HG03457 (cell line): ENCODE data around the gene YARS2.
"Not testable (repeated sequence)": the region's sequence is repeated elsewhere in the genome, so short reads cannot be mapped to it uniquely, and the experiment has no call there.

Source experiments
- ATAC-seq: cut with Tn5 transposase; IDR thresholded peaks from one replicate; pipeline ENCODE4 v1.9.1; 2021; ENCODE audit warnings: moderate number of reproducible peaks; ENCODE audit not compliant: unreplicated experiment

Gene YARS2

DNA sequence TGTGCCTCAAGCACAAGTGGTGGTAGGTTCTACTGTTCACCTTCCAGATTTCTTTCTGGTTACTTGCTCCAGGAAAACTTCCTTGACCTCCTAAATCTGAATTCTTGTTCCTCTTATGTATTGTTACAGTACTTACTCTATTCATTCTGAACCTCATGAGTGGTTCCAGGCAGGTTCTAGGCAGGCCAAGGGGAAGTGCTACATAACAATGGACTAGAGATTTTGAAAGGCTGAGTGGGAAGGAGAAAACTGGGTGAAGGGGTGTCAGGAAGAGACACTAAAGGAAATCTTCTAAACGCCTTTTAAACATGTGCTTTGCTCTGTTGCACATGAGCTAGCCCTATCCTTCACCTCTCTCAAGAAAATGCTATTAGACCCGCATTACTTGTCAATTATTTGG, 1.6 kb downstream of the YARS2 start:
- no peak for ATAC-seq

DNA sequence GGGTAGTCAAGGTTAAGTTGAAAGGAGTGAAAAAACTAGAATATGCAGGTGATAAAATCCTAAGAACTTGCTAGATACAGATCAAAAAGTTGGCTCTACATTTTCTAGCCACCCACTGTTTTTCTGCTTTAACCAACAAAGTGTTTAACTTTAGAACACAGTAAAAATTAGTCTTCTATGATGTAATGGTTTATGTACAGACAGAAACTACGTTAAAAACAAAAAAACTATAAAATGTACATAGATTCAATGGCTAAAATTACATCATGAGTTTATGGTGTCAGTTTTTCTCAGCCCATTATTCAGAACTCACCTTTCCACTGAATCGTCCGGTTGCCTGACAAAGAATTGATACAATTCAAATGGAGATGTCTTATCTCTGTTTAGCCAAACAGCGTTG, 2.1 kb downstream of the YARS2 start:
- ATAC-seq = no peak

DNA sequence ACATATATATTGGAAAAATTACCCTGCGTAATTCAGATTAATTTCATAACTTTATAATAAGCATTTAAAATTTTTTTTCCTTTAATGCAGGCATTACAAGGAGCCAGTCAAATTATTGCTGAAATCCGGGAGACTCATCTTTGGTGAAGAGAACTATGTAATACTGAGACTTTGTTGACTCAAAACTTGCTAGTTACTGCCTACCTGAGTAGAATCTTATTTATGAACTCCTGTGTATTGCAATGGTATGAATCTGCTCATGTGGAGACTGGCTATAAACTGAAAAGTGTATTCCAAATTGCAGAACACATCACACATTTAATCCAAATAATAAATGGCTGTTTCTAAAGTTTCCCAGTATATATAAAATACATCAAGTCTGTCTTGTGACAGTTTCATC, 12.4 kb downstream of the YARS2 start:
- ATAC-seq = no peak

DNA sequence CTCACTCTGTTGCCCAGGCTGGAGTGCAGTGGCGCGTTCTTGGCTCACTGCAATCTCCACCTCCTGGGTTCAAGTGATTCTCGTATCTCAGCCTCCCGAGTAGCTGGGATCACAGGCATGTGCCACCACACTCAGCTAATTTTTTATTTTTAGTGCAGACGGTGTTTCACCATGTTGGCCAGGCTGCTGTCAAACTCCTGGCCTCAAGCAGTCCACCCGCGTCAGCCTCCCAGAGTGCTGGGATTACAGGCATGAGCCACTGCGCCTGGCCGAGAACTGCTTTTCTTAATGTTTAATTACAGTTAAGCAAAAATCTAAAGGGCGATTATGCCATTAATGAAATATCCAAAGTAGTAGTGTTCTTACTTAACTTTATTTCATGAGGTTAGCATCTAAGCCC, 13.6 kb downstream of the YARS2 start:
- no peak for ATAC-seq

DNA sequence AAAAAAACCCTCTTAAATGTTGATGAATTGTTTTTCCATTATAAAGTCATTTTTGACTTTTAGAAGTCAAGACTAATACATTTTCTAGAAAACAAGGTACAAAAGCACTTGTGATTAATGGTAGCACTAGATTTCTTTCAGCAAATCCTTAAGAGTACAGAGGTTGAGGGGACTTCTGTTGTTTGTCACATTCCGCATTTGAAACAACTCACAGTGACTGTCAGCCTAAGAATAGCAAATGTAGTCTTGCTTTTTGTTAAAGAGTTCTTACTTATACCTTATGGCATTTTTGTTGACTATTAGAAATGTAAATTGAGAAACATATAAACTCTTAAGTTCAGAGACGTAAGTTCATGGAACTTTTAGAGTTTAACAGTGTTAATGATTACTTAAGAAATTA, 16.4 kb downstream of the YARS2 start:
- no peak for ATAC-seq

DNA sequence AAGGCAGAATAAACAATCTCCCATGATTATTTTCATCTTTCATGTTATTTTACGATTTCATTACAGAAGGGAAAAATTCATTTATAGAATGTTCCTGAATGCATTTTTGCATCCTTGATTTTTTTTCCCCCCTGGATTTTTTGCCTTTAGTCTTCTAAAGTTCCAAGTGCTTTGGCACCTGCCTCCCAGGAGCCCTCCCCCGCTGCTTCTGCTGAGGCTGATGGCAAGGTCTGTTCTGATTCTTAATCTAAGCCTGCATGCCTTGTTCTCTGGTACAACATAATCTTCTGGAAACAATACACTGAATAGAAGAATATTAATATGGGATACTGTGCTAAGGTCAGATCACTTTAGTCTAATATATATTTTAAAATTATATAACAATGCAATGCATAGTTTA, 18.0 kb downstream of the YARS2 start:
- no peak for ATAC-seq

DNA sequence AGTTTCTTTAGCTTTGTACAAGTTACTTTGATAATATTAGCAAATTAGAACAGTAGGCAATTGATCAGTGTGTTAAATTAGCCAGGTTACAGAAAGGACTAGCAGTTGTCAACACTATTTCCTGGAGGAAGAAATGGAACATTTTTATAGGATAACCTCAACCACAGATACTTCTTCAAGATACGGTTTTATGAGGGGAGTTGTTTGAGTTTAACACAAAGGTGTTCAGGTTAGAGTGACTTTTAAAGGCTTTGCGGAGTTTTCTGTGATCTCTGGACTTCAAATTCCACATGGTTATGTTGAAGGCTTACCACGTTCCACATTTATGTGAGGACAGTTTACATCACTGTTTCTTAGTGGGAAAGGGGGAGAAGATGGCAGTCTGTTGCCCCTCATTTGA, 19.3 kb downstream of the YARS2 start:
- ATAC-seq = no peak

DNA sequence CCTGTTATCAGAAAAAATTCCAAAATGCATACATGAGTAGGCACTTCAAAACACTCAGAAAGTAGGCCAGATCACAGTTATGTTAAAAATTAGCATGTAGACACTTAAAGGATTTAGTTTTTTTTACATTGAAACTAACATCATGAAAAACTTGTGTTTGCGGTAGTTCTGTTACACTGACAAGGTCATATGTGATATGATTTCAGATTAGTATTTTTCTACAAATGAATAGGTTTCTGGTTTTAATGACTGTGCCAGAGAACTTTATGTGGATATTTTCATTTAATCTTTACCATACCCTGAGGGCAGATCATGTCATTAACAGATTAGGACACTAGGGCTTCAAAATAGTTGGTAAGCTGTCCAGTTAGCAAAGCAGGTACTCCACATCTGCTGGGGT, 20.7 kb downstream of the YARS2 start:
- no peak for ATAC-seq

DNA sequence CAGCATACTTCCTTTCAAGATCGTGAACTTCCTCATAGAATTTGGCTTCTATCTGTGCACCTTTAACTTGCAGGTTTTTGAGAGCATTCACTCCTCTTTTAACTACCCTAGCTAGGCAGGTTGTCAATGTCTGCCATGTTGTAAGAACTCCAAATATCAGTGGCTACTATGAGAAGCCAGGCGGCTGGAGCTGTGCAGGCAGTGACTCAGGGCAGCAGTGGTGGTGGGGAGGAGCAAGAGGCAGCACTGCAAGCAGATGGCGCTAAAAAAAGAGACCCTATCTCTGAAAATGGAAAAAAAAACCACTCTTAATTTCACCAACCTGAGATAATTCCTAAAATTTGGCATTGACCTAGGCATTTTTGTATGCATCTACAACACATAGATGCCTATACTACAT, 28.5 kb downstream of the YARS2 start:
- ATAC-seq = no peak

DNA sequence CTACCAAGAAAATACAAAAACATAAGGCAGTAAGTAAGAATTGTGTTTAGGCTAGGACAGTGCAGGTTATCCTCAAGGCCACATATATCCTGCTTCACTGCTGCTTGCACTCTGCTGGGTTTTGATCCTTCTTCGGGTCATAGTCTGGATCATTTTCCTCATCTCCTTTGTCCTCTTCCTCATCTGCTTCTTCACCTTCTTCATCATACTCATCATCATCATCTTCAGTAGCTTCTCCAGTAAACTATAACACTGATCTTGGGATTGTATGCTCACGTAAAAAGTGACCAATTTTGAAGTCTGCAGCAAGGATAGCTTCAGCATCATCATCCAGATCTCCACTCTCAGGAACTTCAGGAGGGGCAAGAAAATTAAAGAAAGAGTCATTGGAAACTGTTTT, 29.4 kb downstream of the YARS2 start:
- ATAC-seq = no peak

DNA sequence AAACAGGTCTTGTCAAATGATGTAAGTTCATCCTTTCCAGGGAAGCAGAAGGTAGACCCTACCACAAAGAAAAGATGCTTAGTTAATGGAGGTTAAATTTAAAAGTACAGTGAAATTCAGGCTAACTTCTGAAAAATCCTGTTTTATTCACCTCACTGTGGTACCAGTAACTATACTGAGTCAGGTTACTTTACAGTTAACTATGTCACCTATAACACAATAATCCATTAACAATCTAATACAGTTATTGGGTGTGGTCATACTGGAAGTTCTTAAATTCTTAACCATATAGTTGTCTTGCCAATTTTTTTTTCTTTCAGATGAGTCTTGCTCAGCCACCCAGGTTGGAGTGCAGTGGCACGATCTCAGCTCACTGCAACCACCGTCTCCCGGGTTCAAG, 30.4 kb downstream of the YARS2 start:
- ATAC-seq = not testable (repeated sequence)

DNA sequence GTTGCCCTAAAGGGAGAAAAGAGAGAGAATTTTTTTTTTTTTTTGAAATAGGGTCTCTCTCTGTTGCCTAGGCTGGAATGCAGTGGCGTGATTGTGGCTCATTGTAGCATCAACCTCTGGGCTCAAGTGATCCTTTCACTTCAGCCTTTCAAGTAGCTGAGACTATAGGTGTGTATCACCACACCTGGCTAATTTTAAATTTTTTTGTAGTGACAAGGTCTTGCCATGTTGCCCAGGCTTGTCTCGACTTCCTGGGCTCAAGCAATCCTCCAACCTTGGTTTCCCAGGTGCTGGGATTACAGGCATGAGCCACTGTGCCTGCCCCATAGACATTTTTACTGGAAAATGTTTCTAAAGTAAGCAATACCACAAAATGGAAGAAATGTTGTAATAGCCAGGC, 36.8 kb downstream of the YARS2 start:
- ATAC-seq = no peak

DNA sequence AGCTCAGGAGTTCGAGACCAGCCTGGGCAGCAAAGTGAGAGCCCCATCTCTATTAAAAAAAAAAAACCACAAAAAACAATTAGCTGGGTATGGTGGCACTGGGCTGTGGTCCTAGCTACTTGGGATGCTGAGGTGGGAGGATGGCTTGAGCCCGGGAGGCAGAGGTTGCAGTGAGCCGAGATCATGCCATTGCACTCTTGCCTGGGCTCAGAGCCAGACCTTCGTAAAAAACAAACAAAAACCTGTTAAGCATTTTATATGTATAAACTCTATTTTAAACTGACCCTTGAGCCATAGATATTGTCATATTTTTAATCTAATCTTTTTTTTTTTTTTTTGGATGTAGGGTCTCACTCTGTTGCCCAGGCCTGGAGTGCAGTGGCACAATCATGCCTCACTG, 40.9 kb downstream of the YARS2 start:
- ATAC-seq = no peak

DNA sequence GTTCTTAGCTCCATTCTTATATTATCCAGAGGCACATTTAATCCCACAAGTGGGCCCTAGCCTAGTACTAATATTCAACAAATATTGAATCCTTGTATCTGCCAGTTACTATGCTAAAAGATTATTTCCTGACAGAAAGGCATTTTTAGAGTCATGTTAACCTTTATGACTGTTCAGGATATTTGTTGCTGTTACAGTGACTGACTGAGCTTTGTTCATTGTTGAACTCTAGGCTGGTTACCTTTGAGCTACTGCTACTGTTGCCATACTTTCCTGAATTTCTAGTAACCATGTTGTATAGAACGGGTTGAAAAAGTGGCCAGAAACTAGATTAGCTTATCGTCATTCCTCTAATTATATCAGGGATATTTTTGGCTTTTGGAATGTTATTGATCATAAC, 46.8 kb downstream of the YARS2 start:
- ATAC-seq = no peak

DNA sequence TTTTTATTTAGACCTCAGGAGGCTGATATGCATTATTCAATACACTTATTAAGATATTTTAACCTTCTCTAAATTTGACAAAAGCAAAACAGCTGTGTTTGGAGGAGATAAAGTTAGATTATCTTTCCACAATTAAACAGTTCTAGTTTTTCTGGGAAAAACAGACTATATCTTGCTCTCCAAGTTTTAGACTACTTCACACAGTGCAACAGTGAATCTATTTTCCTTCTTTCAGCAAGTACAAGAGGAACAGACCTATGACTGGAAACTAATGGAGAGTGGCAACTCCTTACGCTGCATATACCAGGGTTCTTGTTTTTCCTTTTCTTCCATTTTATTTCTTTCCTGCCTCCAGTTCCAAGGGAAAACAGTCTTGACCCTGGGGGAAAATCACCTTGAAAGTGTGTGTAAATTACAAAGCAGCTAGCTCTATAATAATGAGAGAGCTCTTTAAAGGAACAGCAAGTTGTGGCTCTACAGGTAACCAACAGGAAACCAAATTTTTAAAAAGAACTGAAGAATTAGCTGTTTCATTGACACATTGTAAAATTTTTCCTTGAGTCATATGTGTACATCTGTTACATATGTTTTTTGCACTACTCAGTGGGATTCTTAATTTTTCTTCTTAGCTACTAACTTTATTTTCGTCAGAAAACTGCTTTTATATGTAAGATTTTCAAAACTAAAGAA, 49.2 kb downstream of the YARS2 start:
- ATAC-seq = no peak

DNA sequence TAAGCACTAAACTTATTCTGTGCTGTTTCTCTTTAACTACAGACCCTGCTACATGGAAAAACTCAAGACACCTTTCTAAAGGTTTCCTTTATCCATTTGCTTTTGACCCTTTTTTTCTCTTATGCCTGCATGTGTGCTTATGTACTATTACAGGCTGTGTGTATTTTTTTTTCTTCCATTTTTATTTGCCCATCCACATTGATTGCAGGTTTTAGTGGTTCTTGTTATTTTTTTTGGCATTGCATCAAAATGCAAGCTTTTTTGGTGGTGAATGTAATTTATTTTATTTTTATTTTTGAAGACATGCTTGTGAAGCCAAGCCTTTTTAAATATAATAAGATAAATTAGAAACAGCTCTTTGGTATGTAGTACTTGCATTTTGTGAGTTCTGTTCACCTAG, 49.9 kb downstream of the YARS2 start:
- no peak for ATAC-seq

DNA sequence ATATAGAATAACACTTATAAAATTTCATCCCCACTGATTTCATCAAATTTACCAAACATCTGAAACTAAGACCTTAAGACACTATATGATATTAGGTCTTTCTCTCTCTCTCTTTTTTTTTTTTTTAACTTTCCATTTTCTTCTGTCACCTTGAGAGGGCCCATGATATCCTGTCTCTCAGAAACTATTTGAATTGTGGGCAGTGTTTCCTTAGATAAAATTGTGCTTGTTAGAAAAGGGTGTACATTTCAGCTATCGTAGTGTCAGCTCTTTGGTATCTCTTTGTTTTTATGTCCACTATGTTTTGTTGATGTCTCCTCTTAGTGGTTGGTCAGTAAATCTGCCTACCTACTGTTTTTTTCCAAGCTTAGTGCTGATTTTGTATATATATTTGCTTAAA, 52.8 kb downstream of the YARS2 start:
- no peak for ATAC-seq

DNA sequence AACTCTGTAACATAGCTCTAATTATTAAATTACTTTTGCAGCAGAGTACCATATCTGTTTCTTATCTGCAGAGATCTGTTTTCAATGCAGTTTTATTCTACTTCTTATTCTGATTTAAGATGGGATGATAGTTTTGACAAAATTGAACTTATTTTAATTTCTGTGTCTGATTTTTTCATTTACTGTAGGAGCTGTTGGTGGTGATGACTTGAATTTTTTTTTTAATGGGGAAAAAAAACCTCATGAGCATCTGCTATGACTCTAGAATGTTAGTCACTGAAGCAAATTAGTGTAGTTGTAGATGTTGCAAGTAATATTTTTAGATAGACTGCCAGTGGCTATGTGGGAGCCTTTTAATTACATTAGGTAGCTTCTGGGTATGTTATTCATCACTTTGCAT, 53.2 kb downstream of the YARS2 start:
- ATAC-seq = no peak

DNA sequence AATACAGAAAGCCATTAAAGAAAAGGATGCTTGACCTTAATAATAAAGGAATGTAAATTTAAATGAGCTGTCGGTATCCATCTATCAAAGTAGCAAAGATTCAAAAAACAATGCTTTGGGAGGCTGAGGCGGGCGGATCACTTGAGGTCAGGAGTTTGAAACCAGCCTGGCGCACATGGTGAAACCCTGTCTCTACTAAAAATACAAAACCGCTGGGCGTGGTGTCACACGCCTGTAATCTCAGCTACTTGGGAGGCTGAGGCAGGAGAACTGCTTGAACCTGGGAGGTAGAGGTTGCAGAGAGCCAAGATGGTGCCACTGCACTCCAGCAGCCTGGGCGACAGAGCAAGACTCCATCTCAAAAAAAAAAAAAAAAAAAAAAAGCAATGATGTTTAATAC, 56.3 kb downstream of the YARS2 start:
- not testable (repeated sequence) for ATAC-seq

DNA sequence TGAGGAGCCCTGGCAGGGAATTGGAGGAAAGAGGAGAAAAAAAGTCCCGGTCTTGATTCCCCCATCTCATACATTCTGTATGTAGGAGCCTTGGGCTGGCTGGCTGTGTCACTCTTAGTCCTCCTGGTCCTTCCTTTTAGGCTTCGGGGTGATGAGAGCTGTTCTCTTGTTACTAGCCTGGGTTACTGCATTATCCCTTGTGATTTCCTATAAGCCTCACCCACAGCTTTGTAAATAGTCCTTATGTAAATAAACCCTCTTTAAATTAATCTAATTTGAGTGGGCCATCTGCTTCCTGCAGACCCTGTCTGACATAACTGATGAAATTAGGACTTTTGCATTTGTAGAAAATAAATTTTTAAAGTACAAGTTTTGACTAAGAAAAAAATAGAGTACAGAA, 57.4 kb downstream of the YARS2 start:
- ATAC-seq = no peak

DNA sequence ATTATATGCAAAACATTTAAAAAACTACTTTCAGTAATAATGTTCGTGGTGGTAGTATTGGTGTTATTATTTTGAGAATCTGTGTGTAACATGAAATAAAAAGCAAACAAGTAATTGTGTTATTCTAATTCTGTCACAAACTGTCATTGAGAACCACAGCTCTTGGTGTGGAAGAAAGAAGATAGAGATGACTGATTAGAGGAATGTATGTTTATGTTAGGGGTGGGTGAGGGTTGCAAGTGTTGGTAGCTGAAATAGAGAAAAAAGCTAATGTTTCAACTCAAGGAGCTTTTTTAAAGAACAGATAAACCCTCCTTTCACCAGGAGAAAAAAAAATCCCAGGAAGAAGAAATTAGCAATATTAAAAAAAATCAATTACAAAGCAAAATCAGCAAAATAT, 58.3 kb downstream of the YARS2 start:
- ATAC-seq = no peak
